Natural killer cell (primary cell): Measurements from ENCODE around the gene MRPL34. TPM values are rescaled to one million over a fixed set of nuclear protein-coding genes. Genes with fewer than 3 reads are reported as not detected.

ENCODE experiments used
- ATAC-seq, 3 donors: fragments of 150-1000 bp in 2 of 3; fragments of 200-7000 bp in 1 of 3; cut with Tn5 transposase; 1 replicate in 1 of 3; 2 replicates in 2 of 3; pipeline ENCODE4 v1.10.0; 2021; ENCODE audit warnings: mild to moderate bottlenecking in 2 of 3, moderate library complexity in 2 of 3
- DNase-seq, 2 donors: peaks; one replicate each; pipeline versions ENCODE4 v3.0.0 to v3.0.0-alpha.2; 2013 to 2021; ENCODE audit warnings: mixed read lengths in 1 of 2
- H3K27ac ChIP-seq: one replicate; pipeline ENCODE4 v1.5.1; 2013; ENCODE audit warnings: mild to moderate bottlenecking, low read length
- H3K27me3 ChIP-seq: one replicate; pipeline ENCODE4 v1.6.1; 2013; ENCODE audit warnings: low read length; ENCODE audit not compliant: control insufficient read depth, insufficient read depth
- H3K36me3 ChIP-seq: one replicate; pipeline ENCODE4 v1.6.1; 2013; ENCODE audit warnings: low read length; ENCODE audit not compliant: control insufficient read depth, insufficient read depth
- H3K4me1 ChIP-seq: one replicate; pipeline ENCODE4 v1.6.1; 2013; ENCODE audit warnings: low read length; ENCODE audit not compliant: control insufficient read depth, insufficient read depth
- H3K4me3 ChIP-seq: one replicate; pipeline ENCODE4 v1.5.1; 2013; ENCODE audit warnings: low read length
- H3K9me3 ChIP-seq: one replicate; pipeline ENCODE4 v1.6.1; 2013; ENCODE audit warnings: low read length; ENCODE audit not compliant: control insufficient read depth, insufficient read depth
- H3K27ac Mint-ChIP-seq, 2 donors: one replicate each; pipeline ENCODE4 v1.8.0; 2022; ENCODE audit warnings: mild to moderate bottlenecking in 2 of 2, mixed read lengths in 2 of 2, moderate library complexity in 1 of 2
- H3K27me3 Mint-ChIP-seq, 2 donors: one replicate each; pipeline ENCODE4 v1.8.0; 2022; ENCODE audit warnings: low read depth in 2 of 2, mixed read lengths in 2 of 2
- H3K36me3 Mint-ChIP-seq: one replicate; pipeline ENCODE4 v1.8.0; 2022; ENCODE audit warnings: mixed read lengths
- H3K4me1 Mint-ChIP-seq, 2 donors: one replicate each; pipeline ENCODE4 v1.8.0; 2022; ENCODE audit warnings: mixed read lengths in 2 of 2
- H3K4me3 Mint-ChIP-seq: one replicate; pipeline ENCODE4 v1.8.0; 2022; ENCODE audit warnings: mild to moderate bottlenecking, moderate library complexity, mixed read lengths
- H3K9me3 Mint-ChIP-seq, 2 donors: one replicate each; pipeline ENCODE4 v1.8.0; 2022; ENCODE audit warnings: mixed read lengths in 2 of 2
- CTCF ChIP-seq: fragments of 200-600 bp; IDR thresholded peaks from one replicate; pipeline ENCODE4 v1.8.0; 2022; ENCODE audit warnings: antibody characterized with exemption
- WGBS: methylation state at CpG from one replicate; pipeline ENCODE4 v1.1.7; 2013; ENCODE audit warnings: missing lambda C conversion rate; ENCODE audit not compliant: insufficient coverage; 5-methylcytosine and 5-hydroxymethylcytosine counted together
- intact Hi-C: fragments of 100-400 bp; cut with micrococcal nuclease; formaldehyde crosslinking; loops from one replicate; pipeline ENCODE4 v1.14.2; 2022
- total RNA-seq, 4 donors: library from RNA; stranded (reverse); fragments of 120-200 nt in 1 of 4; gene quantifications; one replicate each; pipeline versions ENCODE4 v1.2.3 to v1.2.4, GENCODE V29; 2013 to 2022

The MRPL34 gene
- total RNA-seq, 3 donors from 2014 or later (not counting 1 experiment from before 2014, with no cell fraction given), result 26.9 to 40.8 (median 39.4) TPM

GRCh38 chr19:17340871-17341357, 35.2 kb downstream of the MRPL34 start:
- no peaks in the 10 kb centered on the region for H3K9me3 Mint-ChIP-seq
- no peak for TF ChIP-seq CTCF
- H3K27ac Mint-ChIP-seq, result no peak overlapping the region

GRCh38 chr19:17341386-17341785, 35.7 kb downstream of the MRPL34 start:
- H3K36me3 Mint-ChIP-seq, result no peaks in the 10 kb centered on the region
- intact Hi-C loops, result no loop called here
- WGBS, result 95% methylated on average over 15 of the region's 15 CpGs

More at GRCh38 chr19:17340871-17341357, 35.2 kb downstream of the MRPL34 start:
- H3K4me3 ChIP-seq, result no peak overlapping the region
- no peaks in the 10 kb centered on the region for H3K9me3 ChIP-seq
- Mint-ChIP-seq H3K4me3 (no peak overlapping the region), H3K36me3 (no peaks in the 10 kb centered on the region), H3K4me1 (peaks cover 15 to 23% of the 10 kb centered on the region in 2 donors), H3K27me3 (no peaks in the 10 kb centered on the region)
- intact Hi-C loops, result no loop called here
- no peak overlapping the region for H3K27ac ChIP-seq
- peaks cover 22% of the 10 kb centered on the region for H3K4me1 ChIP-seq
- peaks cover 9% of the 10 kb centered on the region for H3K36me3 ChIP-seq
- H3K27me3 ChIP-seq, result no peaks in the 10 kb centered on the region
- DNase-seq (no peak), ATAC-seq (no peak)
- 92% methylated on average over 17 of the region's 17 CpGs for WGBS

DNA sequence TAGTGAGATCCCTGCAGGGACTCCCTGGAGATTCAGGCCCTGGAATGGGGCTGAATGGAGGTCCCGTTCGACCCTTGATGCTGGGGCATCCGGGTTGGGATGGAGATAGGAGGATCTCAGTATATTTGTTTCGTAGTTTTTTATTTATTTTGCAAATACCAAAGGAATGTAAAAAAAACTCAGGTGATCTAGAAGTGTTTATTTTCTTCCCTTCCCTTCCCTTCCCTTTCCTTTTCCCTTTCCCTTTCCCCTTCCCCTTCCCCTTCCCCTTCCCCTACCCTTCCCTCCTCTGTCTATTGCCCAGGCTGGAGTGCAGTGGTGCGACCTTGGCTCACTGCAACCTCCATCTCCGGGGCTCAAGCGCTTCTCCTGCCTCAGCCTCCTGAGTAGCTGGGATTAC, 36.2 kb downstream of the MRPL34 start:
- Mint-ChIP-seq H3K36me3 (no peaks in the 10 kb centered on the region), H3K27me3 (no peaks in the 10 kb centered on the region), H3K4me1 (peaks cover 9 to 23% of the 10 kb centered on the region in 2 donors), H3K9me3 (no peaks in the 10 kb centered on the region), H3K27ac (no peak overlapping the region), H3K4me3 (no peak overlapping the region)
- Histone ChIP-seq H3K9me3 (no peaks in the 10 kb centered on the region), H3K4me3 (no peak overlapping the region), H3K27ac (no peak overlapping the region), H3K36me3 (peaks cover 9% of the 10 kb centered on the region), H3K27me3 (no peaks in the 10 kb centered on the region), H3K4me1 (peaks cover 20% of the 10 kb centered on the region)
- TF ChIP-seq CTCF, result no peak
- 97% methylated on average over 6 of the region's 7 CpGs for WGBS
- ATAC-seq (no peak), DNase-seq (no peak)
- intact Hi-C loops, result no loop called here

More at GRCh38 chr19:17341386-17341785, 35.7 kb downstream of the MRPL34 start:
- H3K4me1 Mint-ChIP-seq, result peaks cover 13 to 26% of the 10 kb centered on the region in 2 donors
- no peaks in the 10 kb centered on the region for H3K27me3 Mint-ChIP-seq
- H3K4me3 Mint-ChIP-seq, result no peak overlapping the region
- H3K4me1 ChIP-seq, result peaks cover 24% of the 10 kb centered on the region
- no peak overlapping the region for H3K4me3 ChIP-seq
- H3K27me3 ChIP-seq, result no peaks in the 10 kb centered on the region
- no peaks in the 10 kb centered on the region for H3K9me3 Mint-ChIP-seq
- no peak for TF ChIP-seq CTCF
- DNase-seq, result no peak
- peaks cover 9% of the 10 kb centered on the region for H3K36me3 ChIP-seq
- no peak overlapping the region for H3K27ac ChIP-seq
- no peaks in the 10 kb centered on the region for H3K9me3 ChIP-seq
- ATAC-seq, result no peak
- no peak overlapping the region for H3K27ac Mint-ChIP-seq
